Measurements from ENCODE around the gene CACNA2D4. TPM values are rescaled to one million over a fixed set of nuclear protein-coding genes. Genes with fewer than 3 reads are reported as not detected.

Gene CACNA2D4
- total RNA-seq, 1 donor: 0.72 TPM

GRCh38 chr12:1933342-1934051, 15.0 kb upstream of the CACNA2D4 start:
- no peak for TF ChIP-seq CTCF (IDR thresholded peaks at IDR 0.05; ENCODE audit: extremely low read depth, low read depth, low read length)
- Histone ChIP-seq H2AFZ (ENCODE audit: low read length) (no peak overlapping the region), H3K4me3 (ENCODE audit: insufficient read depth, low read length) (no peak overlapping the region), H3K36me3 (ENCODE audit: insufficient read depth, low read length) (peaks cover 3% of the 10 kb centered on the region), H3K27me3 (ENCODE audit: insufficient read depth, low read length) (peaks cover 23% of the 10 kb centered on the region), H3K79me2 (ENCODE audit: insufficient read depth, low read length) (no peaks in the 10 kb centered on the region), H3K4me2 (ENCODE audit: insufficient read depth, low read length) (peak overlapping the region; percentile 22), H3K4me1 (ENCODE audit: insufficient read depth, low read length) (peaks cover 28% of the 10 kb centered on the region), H3K9me3 (ENCODE audit: low read depth, low read length) (no peaks in the 10 kb centered on the region), H4K20me1 (ENCODE audit: insufficient read depth, low read length) (peaks cover 2% of the 10 kb centered on the region), H3K27ac (ENCODE audit: low read depth, low read length) (no peak overlapping the region)
- DNase-seq (ENCODE audit: insufficient read length, low spot score, missing footprints): peak; percentile 92

- H3K4me1 ChIP-seq (ENCODE audit: insufficient read depth, low read length): peaks cover 28% of the 10 kb centered on the region
- no peaks in the 10 kb centered on the region for H3K36me3 ChIP-seq (ENCODE audit: insufficient read depth, low read length)
- H2AFZ ChIP-seq (ENCODE audit: low read length): no peak overlapping the region
- H3K4me3 ChIP-seq (ENCODE audit: insufficient read depth, low read length): peak overlapping the region; percentile 4
- peak; percentile 86 for DNase-seq (ENCODE audit: insufficient read length, low spot score, missing footprints)
- H3K4me2 ChIP-seq (ENCODE audit: insufficient read depth, low read length): peak overlapping the region; percentile 22
- H3K27me3 ChIP-seq (ENCODE audit: insufficient read depth, low read length): peaks cover 34% of the 10 kb centered on the region
- no peak overlapping the region for H3K27ac ChIP-seq (ENCODE audit: low read depth, low read length)
- H4K20me1 ChIP-seq (ENCODE audit: insufficient read depth, low read length): peaks cover 2% of the 10 kb centered on the region
- TF ChIP-seq CTCF (IDR thresholded peaks at IDR 0.05; ENCODE audit: extremely low read depth, low read depth, low read length): no peak
- no peaks in the 10 kb centered on the region for H3K79me2 ChIP-seq (ENCODE audit: insufficient read depth, low read length)
- no peaks in the 10 kb centered on the region for H3K9me3 ChIP-seq (ENCODE audit: low read depth, low read length)
Measured at GRCh38 chr12:1932264-1932777, 13.9 kb upstream of the CACNA2D4 start.

GRCh38 chr12:1931642-1932041, 13.2 kb upstream of the CACNA2D4 start:
- Histone ChIP-seq H3K79me2 (ENCODE audit: insufficient read depth, low read length) (no peaks in the 10 kb centered on the region), H3K36me3 (ENCODE audit: insufficient read depth, low read length) (no peaks in the 10 kb centered on the region), H3K27ac (ENCODE audit: low read depth, low read length) (no peak overlapping the region), H3K27me3 (ENCODE audit: insufficient read depth, low read length) (peaks cover 41% of the 10 kb centered on the region), H3K9me3 (ENCODE audit: low read depth, low read length) (no peaks in the 10 kb centered on the region), H2AFZ (ENCODE audit: low read length) (no peak overlapping the region), H3K4me2 (ENCODE audit: insufficient read depth, low read length) (no peak overlapping the region), H3K4me1 (ENCODE audit: insufficient read depth, low read length) (peaks cover 23% of the 10 kb centered on the region), H3K4me3 (ENCODE audit: insufficient read depth, low read length) (no peak overlapping the region), H4K20me1 (ENCODE audit: insufficient read depth, low read length) (no peaks in the 10 kb centered on the region)
- DNase-seq (ENCODE audit: insufficient read length, low spot score, missing footprints): peak; percentile 53
- TF ChIP-seq CTCF (IDR thresholded peaks at IDR 0.05; ENCODE audit: extremely low read depth, low read depth, low read length): no peak

- Histone ChIP-seq H4K20me1 (ENCODE audit: insufficient read depth, low read length) (no peaks in the 10 kb centered on the region), H3K79me2 (ENCODE audit: insufficient read depth, low read length) (no peaks in the 10 kb centered on the region), H3K4me2 (ENCODE audit: insufficient read depth, low read length) (no peak overlapping the region), H3K27me3 (ENCODE audit: insufficient read depth, low read length) (peaks cover 47% of the 10 kb centered on the region), H3K4me3 (ENCODE audit: insufficient read depth, low read length) (no peak overlapping the region), H3K36me3 (ENCODE audit: insufficient read depth, low read length) (no peaks in the 10 kb centered on the region), H3K9me3 (ENCODE audit: low read depth, low read length) (no peaks in the 10 kb centered on the region), H2AFZ (ENCODE audit: low read length) (no peak overlapping the region), H3K27ac (ENCODE audit: low read depth, low read length) (no peak overlapping the region), H3K4me1 (ENCODE audit: insufficient read depth, low read length) (peaks cover 17% of the 10 kb centered on the region)
- TF ChIP-seq CTCF (IDR thresholded peaks at IDR 0.05; ENCODE audit: extremely low read depth, low read depth, low read length): no peak
- peak; percentile 49 for DNase-seq (ENCODE audit: insufficient read length, low spot score, missing footprints)
Measured at GRCh38 chr12:1930803-1931597, 12.5 kb upstream of the CACNA2D4 start.
